Measurements from ENCODE around the gene MYBPC3.

- TF ChIP-seq CTCF (IDR thresholded peaks at IDR 0.05; ENCODE audit: borderline replicate concordance, extremely low read depth, low read length, poor library complexity, severe bottlenecking) (no peak), EZH2 (IDR thresholded peaks at IDR 0.05; ENCODE audit: borderline replicate concordance, low read depth, low read length, severe bottlenecking) (no peak)
Observed at GRCh38 chr11:47299078-47299477, 53.4 kb downstream of the MYBPC3 start.

Measured in DND-41 (cell line).